HepG2 (cell line): Measurements from ENCODE around the gene LZTS2. TPM values are rescaled to one million over a fixed set of nuclear protein-coding genes. Genes with fewer than 3 reads are reported as not detected.

Source experiments
- KLF16 ChIP-seq, 2 experiments: sonication (generic) in 1 of 2; formaldehyde crosslinking in 1 of 2; IDR thresholded peaks; 2 replicates each; pipeline versions ENCODE4 v1.6.1 to v1.8.0; 2016 to 2023; ENCODE audit warnings: missing genetic modification reagents in 2 of 2, missing compliant biosample characterization in 1 of 2
- ZFY ChIP-seq: sonication (generic); formaldehyde crosslinking; IDR thresholded peaks from 2 replicates; pipeline ENCODE4 v1.4.0; 2020; ENCODE audit warnings: missing genetic modification reagents
- ZNF234 ChIP-seq: sonication (generic); formaldehyde crosslinking; conservative IDR thresholded peaks from 2 replicates; pipeline ENCODE4 v1.5.1; 2020; ENCODE audit warnings: mild to moderate bottlenecking, missing genetic modification reagents
- ZNF407 ChIP-seq: sonication (generic); formaldehyde crosslinking; IDR thresholded peaks from one replicate; pipeline ENCODE4 v1.5.1; 2020; ENCODE audit warnings: mild to moderate bottlenecking, missing genetic modification reagents; ENCODE audit errors: not compliant biosample characterization
- polyA plus RNA-seq, 8 experiments: library from polyadenylated mRNA; depleted of rRNA in 3 of 8; stranded (reverse) in 7 of 8; unstranded in 1 of 8; fragments of >200 nt; fragmentation: Illumina TruSeq in 4 of 8; extraction: Trizol in 4 of 8; gene quantifications; 2 replicates each; pipeline versions ENCODE4 v1.2.1 to v1.2.3, GENCODE V29; 2011 to 2016; ENCODE audit warnings: low read depth in 4 of 8, missing spikeins in 1 of 8, mixed read lengths in 1 of 8; ENCODE audit not compliant: insufficient read depth in 1 of 8
- total RNA-seq, 5 experiments: library from RNA; depleted of rRNA; stranded (reverse); fragments of >200 nt; fragmentation: Illumina TruSeq; extraction: Trizol; gene quantifications; 2 replicates each; pipeline ENCODE4 v1.2.3, GENCODE V29; 2016; ENCODE audit warnings: low read depth in 1 of 5

LZTS2 gene
- total and polyA plus RNA-seq, 2 of the 13 experiments (the other 11 are each of a cell fraction or from before 2014, with no cell fraction given), result 43.6 to 65.6 TPM

DNA sequence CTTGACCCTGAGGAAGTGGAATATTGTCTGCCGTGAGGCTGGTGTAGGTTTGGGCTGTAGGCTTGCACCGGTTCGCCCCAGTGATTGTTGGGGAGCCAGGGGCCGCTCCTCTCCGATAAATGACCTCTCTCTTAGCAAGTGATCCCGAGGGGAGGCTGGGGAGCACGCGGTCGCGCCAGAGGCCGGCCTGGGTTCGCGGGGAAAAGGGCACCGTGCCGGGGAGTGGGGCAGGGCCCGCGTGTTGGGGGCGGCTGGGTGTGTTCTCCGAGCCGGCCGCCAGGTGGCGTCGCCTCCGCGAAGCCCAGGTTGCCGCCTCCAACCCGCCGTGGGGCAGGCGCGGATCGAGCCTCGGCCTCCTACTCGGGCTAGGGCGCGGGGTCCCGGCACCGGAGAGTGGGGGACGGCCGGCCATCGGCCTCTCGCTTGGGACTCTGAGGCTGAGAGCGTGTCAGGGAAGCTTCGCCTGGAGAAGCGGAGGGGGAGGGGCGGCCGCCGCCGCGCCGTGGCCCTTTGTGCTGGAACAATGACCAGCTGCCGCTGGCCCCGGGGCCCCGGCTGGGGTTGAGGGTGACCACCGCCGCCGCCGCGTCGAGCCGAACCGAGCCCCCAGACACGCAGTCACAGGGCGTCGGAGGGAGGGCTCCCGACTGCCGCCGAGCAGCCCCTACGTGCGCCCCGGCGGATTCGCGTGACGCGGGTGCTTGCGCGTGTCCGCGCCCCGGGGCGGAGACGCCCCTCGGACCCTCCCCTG lies 442 bp upstream of the LZTS2 start (continued):
- TF ChIP-seq ZNF407 (CRISPR knock-in tag), result peak; percentile 67
- 0 out of 4 replicates have a peak, but pooled peaks of 1 of the 2 experiments have one; percentile 57 for TF ChIP-seq KLF16 (CRISPR knock-in tag; IDR thresholded peaks at IDR 0.05)
- peak; percentile 72 for TF ChIP-seq ZFY
- no peak for TF ChIP-seq ZNF234 (CRISPR knock-in tag)
